SK-N-SH treated with all-trans-retinoic acid at 6 μM for 48 hours (cell line): ENCODE measurements around the gene CACNA1D.

Experiments used
- ATAC-seq: fragments of 200-7000 bp; cut with Tn5 transposase; 3 replicates; pipeline ENCODE4 v1.9.1; 2020; ENCODE audit warnings: mild to moderate bottlenecking, moderate library complexity
- ARNTL ChIP-seq: fragments of 450-650 bp; formaldehyde crosslinking; IDR thresholded peaks from 2 replicates; pipeline ENCODE4 v1.5.0; 2020; ENCODE audit warnings: low read depth, mild to moderate bottlenecking, moderate library complexity, borderline replicate concordance
- BACH2 ChIP-seq: fragments of 250-450 bp; sonication (Bioruptor Pico); IDR thresholded peaks from 2 replicates; pipeline ENCODE4 v1.9.0; 2021; ENCODE audit warnings: mild to moderate bottlenecking, borderline replicate concordance
- CREB5 ChIP-seq: fragments of 250-450 bp; sonication (Bioruptor Pico); IDR thresholded peaks from 2 replicates; pipeline ENCODE4 v1.5.1; 2020; ENCODE audit warnings: low read depth, mild to moderate bottlenecking, moderate library complexity
- CSDC2 ChIP-seq: fragments of 250-450 bp; sonication (Bioruptor Pico); IDR thresholded peaks from 2 replicates; pipeline ENCODE4 v1.5.0; 2020; ENCODE audit warnings: mild to moderate bottlenecking, moderate library complexity
- ESRRG ChIP-seq: fragments of 250-450 bp; sonication (Bioruptor Pico); IDR thresholded peaks from 2 replicates; pipeline ENCODE4 v1.6.1; 2021; ENCODE audit warnings: mild to moderate bottlenecking
- GLIS3 ChIP-seq: fragments of 250-450 bp; sonication (Bioruptor Pico); IDR thresholded peaks from 2 replicates; pipeline ENCODE4 v1.5.0; 2020; ENCODE audit warnings: mild to moderate bottlenecking, moderate library complexity
- ISL1 ChIP-seq: fragments of 250-450 bp; sonication (Bioruptor Pico); IDR thresholded peaks from 2 replicates; pipeline ENCODE4 v2.1.2; 2022; ENCODE audit warnings: mild to moderate bottlenecking, moderate library complexity
- OSR1 ChIP-seq: fragments of 250-450 bp; sonication (Bioruptor Pico); IDR thresholded peaks from 2 replicates; pipeline ENCODE4 v1.8.0; 2022; ENCODE audit warnings: moderate library complexity, mild to moderate bottlenecking, inconsistent platforms
- PPARA ChIP-seq: fragments of 250-450 bp; sonication (Bioruptor Pico); IDR thresholded peaks from 2 replicates; pipeline ENCODE4 v1.5.0; 2020; ENCODE audit warnings: mild to moderate bottlenecking, borderline replicate concordance
- TOX ChIP-seq: fragments of 250-450 bp; sonication (Bioruptor Pico); IDR thresholded peaks from 2 replicates; pipeline ENCODE4 v1.8.0; 2021; ENCODE audit warnings: mild to moderate bottlenecking, moderate library complexity, borderline replicate concordance
- TSHZ2 ChIP-seq: fragments of 250-450 bp; sonication (Bioruptor Pico); IDR thresholded peaks from 2 replicates; pipeline ENCODE4 v1.5.0; 2020; ENCODE audit warnings: mild to moderate bottlenecking, moderate library complexity
- ZFP30 ChIP-seq: fragments of 450-650 bp; formaldehyde crosslinking; IDR thresholded peaks from 2 replicates; pipeline ENCODE4 v1.5.0; 2022; ENCODE audit warnings: mild to moderate bottlenecking, moderate library complexity
- ZNF565 ChIP-seq: fragments of 450-650 bp; formaldehyde crosslinking; conservative IDR thresholded peaks from 2 replicates; pipeline ENCODE4 v1.5.0; 2020; ENCODE audit warnings: low read depth, mild to moderate bottlenecking, moderate library complexity
- ZNF8 ChIP-seq: fragments of 450-650 bp; formaldehyde crosslinking; IDR thresholded peaks from 2 replicates; pipeline ENCODE4 v1.5.0; 2020; ENCODE audit warnings: mild to moderate bottlenecking, moderate library complexity
- TF ChIP-seq, protein P1 (sequence below): fragments of 250-450 bp; sonication (Bioruptor Pico); IDR thresholded peaks from 2 replicates; pipeline ENCODE4 v1.8.0; 2020; ENCODE audit warnings: mild to moderate bottlenecking, moderate library complexity, borderline replicate concordance

CACNA1D gene

GRCh38 chr3:53805463-53806159, 311.2 kb downstream of the CACNA1D start (continued):
- TF ChIP-seq CREB5 (CRISPR knock-in tag) (no peak), CSDC2 (CRISPR knock-in tag) (no peak), ZFP30 (CRISPR knock-in tag) (no peak), TOX (CRISPR knock-in tag) (no peak), OSR1 (no peak), TSHZ2 (CRISPR knock-in tag) (no peak)
- TF ChIP-seq, protein P1, sequence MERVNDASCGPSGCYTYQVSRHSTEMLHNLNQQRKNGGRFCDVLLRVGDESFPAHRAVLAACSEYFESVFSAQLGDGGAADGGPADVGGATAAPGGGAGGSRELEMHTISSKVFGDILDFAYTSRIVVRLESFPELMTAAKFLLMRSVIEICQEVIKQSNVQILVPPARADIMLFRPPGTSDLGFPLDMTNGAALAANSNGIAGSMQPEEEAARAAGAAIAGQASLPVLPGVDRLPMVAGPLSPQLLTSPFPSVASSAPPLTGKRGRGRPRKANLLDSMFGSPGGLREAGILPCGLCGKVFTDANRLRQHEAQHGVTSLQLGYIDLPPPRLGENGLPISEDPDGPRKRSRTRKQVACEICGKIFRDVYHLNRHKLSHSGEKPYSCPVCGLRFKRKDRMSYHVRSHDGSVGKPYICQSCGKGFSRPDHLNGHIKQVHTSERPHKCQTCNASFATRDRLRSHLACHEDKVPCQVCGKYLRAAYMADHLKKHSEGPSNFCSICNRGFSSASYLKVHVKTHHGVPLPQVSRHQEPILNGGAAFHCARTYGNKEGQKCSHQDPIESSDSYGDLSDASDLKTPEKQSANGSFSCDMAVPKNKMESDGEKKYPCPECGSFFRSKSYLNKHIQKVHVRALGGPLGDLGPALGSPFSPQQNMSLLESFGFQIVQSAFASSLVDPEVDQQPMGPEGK (CRISPR knock-in tag): no peak

DNA sequence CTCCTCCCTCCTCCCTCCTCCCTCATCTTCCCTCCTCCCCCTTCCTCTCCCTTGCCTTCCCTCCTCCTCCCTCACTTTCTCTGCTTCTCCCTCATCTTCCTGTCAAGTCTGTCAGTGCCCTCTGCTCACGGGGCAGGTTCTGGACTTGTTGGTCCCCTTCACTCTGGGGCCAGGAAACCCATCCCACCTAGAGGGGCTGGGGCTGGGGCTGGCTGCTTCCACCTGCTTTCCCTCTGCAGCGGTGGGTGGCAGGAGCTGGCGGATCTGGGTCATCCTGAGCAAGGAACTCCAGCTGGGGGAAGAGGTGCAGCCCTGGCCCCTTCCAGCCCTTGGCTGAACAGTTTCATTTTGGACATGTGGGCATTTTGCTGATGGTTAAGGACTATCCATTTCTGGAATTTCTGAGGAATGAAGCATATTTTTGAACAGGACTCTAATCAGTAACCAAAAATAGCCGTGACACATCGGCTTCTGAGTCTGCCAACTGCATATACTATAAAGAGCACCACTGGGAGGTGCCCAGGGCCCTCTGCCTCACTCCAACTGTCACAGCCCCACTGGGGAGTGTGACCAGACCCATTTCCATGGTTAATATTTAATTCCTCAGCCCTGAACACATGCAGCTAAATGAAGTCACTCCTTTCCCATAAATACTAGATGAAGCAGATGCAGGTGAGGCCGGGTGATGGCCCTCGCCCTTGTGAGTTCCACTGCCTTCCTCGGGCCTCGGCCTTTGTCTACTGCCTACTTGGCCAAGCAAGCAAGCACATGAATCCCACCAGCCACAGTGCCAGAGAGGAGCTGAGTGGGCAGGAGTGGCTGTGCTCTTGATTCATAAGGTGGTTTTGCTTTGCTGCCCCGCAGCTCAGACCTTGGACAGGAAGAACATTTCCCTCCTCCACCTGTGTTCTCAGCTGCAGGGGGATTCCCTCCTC, 312.0 kb downstream of the CACNA1D start:
- ATAC-seq: peak; percentile 85
- TF ChIP-seq ZNF8 (no peak), TSHZ2 (CRISPR knock-in tag) (no peak), ESRRG (CRISPR knock-in tag) (no peak), ARNTL (no peak), BACH2 (no peak), CSDC2 (CRISPR knock-in tag) (no peak), ZFP30 (CRISPR knock-in tag) (no peak), ISL1 (CRISPR knock-in tag) (no peak), PPARA (CRISPR knock-in tag) (no peak), CREB5 (CRISPR knock-in tag) (no peak), ZNF565 (CRISPR knock-in tag) (no peak), GLIS3 (CRISPR knock-in tag) (no peak), TOX (CRISPR knock-in tag) (no peak)
- TF ChIP-seq, protein P1 (CRISPR knock-in tag): no peak
